ENCODE measurements around the gene TYW1.
"Not testable (repeated sequence)": the region's sequence is repeated elsewhere in the genome, so short reads cannot be mapped to it uniquely, and the experiment has no call there.

Gene TYW1

DNA sequence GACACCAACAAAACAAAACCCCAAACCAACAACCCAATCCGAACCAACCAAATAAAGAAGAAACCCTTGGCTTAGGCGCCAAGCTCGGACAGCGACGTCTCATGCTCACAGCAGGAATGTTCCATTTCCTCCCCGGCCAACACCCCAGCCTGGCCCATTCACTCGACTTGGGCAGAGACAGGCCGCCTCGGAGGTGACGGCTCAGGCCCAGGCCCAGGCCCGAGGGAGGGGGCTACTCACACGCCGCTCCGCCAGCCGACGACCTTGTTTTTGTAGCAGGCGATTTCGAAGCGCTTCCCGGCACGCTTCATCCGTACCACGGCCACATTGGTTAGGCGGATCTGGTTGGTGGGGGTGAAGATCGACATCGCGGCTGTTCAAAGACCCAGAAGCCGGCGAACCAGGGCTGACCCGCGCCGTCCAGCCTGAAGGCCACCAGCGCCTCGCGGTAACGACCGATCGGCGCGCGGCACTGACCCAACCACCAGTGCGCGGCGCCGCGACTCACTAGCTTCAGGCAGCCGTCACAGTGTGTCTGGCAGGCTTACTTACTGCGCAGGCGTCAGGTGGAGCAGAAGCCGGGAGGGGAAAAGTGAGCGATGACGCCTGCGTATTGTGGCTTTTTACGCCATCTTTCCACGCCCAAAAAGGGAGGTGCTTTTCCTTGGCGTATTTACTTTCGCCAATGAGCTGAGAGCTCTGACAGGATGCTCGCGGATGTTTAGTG is 1.4 kb upstream of the TYW1 start, which contains the start of gene SBDS:
SBDS (minus strand) TSS at position 537 of the 727 bp plus-strand sequence; CDS start at position 368, 169 bp downstream.
- peak; percentile 91 to 94 for DNase-seq

DNA sequence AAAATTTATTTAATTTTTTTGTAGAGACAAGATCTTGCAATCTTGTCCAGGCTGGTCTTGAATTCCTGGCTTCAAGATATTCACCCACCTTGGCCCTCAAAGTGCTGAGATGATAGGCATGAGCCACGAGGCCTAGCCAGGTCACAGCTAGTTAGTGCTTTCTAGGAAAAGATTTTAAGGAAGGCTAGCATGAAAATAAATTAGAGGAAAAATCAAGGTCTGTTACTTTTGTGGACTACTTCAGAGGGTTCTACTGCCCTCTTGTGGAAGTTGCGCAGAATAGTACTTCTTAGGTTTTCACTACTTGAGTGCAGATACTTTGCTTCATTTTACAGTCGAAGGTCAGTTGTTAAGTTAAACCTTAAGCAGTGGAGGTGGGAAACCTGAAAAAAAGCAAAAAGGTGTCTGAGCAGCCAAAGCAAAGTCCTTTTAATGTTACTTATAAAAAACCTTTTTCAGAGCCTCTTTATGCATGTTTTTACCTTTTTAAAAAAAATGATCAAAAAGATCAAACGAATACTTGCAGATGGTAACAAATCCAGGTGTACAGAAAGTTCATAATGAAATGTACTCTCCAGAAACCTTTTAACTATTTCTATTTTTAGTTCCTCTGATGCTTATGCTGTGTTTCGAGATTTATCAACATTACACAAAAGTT is 4.1 kb downstream of the TYW1 start:
- DNase-seq: peak; percentile 11 to 21

DNA sequence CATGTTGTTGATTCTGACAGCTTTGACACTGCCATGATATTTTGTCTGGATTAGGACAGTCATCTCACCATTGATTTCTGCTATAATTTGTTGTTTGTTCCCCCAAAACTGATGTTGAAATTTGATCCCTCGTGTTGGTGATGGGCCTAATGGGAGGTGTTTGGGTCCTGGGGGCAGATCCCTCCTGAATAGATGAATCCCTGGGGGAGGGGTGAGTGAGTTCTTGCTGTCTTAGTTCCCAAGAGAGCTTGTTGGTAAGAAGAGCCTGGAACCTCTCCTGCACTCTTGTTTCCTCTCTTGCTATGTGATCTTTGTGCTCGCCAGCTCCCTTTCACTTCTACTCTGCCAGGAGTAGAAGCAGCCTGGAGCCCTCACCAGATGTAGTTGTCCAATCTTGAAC is 7.5 kb downstream of the TYW1 start:
- not testable (repeated sequence) for DNase-seq

DNA sequence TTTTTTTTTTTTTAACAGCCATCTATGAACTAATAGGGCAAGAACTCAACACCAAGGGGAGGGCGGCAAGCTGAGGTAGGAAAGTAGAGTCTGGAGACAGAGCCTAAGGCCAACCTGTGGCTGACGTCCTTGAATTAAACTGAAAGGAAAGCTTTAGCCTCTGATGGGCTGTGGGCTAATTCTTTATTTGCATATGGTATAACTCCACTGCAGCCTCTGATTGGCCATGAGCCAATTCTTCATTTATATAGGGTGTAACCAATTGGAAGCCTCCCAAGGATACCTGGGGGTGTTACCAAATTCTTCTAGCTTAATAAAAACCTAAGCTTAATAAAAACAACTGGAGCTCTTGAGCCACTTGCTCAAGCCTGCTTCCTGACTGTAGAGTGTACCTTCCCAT is 10.3 kb downstream of the TYW1 start:
- DNase-seq: no peak

DNA sequence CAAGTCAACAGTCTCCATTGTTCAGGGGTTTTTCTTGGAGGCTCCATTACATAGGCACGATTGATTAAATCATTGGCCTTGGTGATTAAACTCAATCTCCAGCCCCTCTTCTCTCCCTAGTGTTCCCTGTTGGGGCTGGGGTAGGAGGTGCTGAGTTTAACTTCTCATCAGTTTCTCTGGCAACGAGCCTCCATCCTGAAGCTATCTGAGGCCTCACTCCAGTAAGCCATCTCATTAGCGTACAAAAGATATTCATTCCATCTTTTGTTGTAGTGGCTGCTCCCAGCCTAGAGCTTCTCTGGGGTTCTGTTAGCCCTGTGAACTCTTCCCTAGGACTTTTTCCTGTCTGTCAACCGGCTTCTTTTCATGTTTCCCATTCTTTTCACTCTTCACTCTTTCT is 11.6 kb downstream of the TYW1 start:
- DNase-seq: no peak

DNA sequence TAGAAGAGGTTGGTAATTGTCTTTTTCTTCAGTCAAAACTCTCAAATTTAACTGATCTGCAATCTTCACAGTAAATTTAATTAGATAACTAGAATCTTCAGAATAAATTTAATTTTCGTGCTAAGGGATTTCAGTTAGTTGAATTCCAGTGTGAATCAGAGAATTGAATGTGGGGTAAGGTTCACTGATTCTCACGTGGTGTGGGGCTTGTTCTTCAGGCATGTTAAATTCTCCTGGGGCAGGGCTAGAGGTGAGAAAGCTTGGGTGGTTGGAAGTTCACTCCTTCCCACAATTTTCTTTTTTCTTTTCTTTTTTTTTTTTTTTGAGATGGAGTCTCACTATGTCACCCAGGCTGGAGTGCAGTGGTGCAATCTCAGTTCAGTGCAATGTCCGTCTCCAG is 13.0 kb downstream of the TYW1 start:
- not testable (repeated sequence) for DNase-seq

DNA sequence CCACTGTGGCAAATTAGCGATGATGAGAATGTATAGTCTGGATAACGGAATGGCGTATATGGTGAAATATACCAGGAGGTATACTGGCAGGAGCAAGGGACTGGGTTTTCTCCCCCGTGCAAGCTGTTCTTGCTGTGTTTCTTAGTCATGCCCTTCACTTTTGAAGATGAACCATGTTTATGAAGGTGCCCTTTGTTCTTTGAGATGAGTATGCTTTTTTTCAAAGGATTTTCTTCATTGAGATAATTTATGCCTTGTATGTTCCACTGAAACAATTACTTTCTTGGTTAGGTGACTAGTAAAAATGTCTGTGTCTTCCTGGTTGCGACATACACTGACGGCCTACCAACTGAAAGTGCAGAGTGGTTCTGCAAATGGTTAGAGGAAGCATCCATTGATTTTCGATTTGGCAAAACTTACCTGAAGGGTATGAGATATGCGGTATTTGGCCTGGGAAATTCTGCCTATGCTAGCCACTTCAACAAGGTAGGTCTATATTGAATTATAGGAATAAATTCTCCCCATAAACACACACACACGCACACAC is 17.5 kb downstream of the TYW1 start:
- not testable (repeated sequence) for DNase-seq

DNA sequence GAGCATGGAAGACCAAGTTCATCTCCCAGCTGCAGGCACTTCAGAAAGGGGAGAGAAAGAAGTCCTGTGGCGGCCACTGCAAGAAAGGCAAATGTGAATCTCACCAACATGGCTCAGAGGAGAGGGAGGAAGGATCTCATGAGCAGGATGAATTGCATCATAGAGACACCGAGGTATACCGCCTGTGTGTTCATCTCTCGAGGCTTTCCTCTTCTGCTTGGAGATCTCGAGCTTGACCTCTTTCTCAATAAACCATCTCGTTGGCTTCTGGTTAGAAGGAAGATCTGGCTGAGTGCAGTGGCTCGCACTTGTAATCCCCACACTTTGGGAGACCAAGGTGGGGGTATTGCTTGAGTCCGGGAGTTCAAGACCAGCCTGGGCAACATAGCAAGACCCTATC is 21.3 kb downstream of the TYW1 start:
- not testable (repeated sequence) for DNase-seq

DNA sequence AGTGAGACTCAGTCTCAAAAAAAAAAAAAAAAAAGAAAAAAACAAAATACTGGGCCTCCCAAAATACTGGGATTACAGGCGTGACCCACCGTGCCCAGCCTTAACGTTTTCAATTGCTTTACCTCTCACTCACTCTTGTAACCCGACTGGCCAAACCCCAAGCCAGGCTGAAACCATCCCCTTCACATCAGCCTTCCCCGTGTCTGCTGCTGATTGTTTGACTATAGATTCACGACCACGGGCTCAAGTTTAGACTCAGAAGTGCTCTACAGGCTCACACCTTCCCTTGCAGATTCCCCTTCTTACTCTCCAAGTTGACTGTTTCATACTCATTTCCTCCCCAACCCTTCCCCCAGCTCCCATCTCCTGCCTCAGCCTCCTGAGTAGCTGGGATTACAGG is 22.3 kb downstream of the TYW1 start:
- no peak for DNase-seq

DNA sequence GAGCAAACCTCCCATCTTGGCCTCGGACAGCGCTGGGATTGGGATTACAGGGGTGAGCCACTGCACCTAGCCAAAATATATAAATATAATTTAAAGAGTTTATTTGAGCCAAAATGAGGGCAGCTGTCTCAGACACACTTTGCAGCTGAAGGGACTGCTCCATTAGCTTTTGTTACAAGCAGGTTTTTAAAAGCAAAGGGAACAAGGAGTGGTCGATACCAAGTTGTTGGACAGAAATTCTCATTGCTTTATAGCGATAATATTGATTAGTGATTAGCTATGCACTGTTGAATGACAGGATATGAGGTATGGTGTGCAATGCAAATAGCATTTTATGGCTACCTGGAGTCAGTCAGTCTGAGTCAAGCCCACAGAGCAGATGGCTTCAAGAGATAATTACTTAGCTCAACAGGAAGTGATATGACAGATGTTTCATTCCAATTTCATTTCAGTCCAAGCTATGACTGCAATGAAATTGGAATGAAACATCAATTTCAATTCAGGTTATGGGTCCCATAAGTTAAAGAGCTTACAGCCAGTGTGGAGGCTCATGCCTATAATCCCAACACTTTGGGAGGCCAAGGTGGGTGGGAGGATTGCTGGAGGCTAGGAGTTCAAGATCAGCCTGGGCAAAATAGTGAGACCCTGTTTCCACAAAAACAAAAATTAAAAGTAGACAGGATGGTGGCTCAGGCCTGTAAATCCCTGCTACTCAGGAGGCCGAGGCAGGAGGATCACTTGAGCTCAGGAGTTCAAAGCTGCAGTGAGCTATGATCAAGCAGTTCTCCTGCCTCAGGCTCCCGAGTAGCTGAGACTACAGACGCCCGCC is 23.1 kb downstream of the TYW1 start:
- DNase-seq: no peak

DNA sequence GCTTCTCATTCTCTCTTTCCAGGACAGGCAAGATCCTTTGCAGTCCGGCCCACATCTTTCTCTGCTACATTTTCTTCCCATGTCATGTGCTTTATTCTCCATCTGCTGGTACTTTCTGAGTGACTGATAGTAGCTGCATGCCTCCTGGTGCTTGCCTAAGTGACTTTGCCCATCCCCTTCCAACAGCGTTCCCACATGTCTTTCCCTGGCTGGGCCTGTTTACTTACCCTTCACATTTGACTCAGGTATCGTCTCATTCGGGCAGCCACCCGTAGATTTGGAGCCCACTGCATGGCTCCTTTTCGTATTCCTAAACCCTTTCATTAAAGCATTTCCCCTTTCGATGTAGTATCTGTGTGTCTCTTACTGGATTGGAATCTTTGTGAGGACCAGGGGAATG is 24.6 kb downstream of the TYW1 start:
- no peak for DNase-seq

DNA sequence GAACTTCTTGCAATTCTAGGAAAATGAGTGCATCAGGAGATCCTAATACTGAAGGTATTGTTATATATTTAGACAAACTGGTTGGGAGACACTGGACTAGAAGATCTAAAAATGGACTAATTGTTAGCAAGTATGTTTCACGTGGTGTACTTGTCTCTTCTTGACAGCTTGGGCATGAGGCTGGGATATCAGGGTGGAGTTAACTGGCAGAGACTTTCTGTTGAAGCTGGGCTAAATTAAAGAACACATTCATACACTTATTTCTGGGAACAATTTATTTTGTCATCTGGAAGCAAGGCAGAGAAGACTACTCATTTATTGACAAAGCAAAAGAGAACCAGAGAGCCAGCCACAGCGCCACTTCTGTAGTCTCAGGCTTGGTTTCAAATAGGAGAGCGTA is 25.9 kb downstream of the TYW1 start:
- DNase-seq: no peak

DNA sequence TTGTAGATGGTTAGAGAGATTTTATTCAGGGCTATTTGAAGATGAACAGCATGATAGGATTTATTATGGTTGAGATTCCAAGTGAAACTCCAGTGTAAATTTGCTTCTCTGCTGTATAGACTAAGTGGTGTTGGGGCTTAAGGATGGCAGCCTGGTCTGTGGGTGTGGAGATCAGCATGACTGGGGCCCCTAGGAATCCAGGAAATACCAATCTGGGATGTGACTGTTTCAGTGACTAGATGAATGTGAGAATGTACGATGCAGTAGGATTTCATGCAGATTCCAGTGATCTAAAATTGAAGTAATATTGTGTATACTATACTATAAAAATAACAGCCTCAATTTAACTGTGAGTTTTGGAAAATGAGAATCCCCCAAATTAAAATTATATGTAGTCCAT is 28.8 kb downstream of the TYW1 start:
- not testable (repeated sequence) for DNase-seq

DNA sequence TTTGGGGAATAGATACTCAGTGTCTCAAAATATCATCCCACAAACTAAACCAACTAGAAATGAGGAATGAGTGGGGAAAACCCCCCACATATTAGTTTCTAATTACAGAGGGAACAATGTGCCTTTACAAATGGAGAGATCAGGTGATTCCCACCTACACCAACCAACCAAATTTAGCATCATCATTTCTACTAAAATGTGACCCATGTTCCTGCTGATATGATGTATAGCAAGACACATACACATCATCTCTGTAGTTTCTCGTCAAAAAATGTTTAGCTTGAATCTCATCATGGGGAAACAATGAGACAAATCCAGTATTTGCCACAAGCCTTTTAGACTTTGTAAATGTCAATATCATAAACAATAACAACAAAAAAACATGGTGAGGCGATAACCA is 35.1 kb downstream of the TYW1 start:
- not testable (repeated sequence) for DNase-seq

DNA sequence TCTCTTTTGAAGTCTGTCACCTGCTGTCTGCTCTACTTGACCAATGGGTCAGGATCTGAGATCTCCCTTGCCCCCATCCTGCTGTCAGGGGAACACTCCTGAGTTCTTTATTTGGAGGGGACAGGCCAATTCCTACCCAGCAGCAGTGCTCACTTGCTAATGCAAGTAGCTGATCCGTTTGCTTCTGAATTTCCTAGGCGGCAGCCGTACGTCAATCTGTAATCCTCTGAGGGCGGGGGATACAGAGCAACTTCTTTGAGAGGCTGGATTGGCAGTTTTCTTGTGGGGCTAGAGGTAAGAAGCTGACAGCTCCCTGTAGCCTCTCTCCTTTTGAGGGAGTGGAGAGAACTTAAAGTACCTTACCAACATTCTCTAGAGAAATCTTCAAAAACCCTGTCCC is 36.6 kb downstream of the TYW1 start:
- no peak for DNase-seq

DNA sequence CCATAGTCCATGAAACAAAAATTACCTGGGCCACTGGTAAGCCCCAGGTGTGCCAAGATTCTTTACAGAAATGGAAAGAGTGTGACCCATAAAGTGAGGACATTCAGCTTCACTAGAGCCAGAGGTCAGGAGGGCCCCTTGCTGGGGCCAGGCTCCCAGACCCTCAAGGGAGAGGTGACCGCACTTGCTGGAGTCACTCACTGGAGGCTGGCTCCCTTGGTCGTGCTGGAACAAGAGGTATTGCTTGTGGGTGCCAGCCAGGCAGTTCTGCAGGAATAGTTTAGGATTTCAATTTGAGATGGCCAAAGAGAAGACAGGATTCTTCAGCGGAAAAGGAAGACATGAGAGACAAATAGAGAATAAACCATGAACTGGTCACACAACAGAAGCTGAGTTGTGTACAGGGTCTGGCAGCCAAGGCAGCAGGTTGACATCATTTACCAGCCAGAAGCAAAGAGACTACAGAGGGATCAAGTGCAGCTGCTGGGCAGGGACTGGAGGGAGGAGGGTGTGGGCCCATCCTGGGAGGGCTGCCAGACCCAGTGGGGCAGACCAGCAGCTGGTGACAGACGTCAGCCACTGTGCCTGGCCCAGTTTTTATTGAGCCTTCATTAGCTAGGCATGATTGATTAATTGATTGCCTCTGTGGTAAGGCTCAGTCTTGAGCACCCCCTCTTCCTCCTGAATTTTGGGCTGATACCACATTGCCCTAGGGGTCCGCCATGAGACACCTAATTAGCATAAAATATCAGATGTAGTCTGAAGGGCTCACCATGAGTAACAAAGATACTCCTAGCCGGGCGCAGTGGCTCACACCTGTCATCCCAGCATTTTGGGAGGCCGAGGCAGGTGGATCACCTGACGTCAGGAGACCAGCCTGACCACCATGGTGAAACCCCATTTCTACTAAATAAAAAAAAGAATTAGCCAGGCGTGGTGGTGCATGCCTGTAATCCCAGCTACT is 40.1 kb downstream of the TYW1 start:
- not testable (repeated sequence) for DNase-seq

DNA sequence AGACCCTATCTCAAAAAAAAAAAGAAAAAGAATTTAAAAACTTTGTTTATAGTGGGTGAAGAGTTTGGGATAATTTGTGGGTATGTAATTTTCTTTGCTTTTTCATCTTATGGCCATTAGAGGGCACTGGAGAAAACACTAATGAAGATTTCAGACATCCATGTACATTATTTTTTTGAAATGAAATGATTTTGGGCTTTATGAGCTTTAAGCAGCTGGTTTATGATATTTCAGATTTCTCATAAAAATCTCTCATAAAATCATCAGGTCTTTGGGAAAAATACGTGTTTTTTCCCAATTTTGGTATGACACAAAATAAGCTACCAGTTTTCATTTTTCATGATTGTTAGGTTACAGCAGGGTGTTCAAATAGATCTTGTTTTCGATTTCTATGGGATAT is 44.2 kb downstream of the TYW1 start:
- not testable (repeated sequence) for DNase-seq

DNA sequence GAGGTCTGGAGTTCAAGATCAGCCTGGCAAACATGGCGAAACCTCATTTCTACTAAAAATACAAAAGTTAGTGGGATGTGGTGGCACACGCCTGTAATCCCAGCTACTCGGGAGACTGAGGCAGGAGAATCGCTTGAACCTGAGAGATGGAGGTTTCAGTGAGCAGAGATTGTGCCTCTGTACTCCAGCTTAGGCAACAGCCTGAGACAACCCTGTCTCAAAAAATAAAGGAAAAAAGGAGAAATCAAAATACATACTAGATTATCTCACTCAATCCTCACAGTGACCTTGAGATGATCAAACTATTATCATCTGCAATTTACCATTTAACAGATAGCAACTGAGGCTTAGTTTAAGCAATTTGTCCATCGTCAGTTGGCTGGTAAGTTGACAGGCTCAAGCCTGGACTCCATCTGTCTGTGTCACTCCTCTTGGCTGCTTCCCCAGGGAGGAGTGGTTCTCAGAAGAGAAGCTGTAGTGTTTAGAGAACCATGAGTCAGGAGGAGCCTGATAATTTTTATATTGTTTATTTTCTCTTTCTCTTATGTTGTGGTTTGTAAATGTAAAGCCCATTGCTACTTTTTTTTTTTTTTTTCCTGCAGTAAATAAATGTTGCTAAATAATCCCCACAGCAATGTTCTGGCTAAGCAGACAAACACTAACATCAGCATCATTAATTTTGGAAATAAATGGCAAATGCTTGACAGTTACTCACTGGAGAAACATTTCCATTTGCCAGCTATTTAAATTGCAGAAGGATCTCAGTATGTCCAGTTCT is 46.3 kb downstream of the TYW1 start:
- not testable (repeated sequence) for DNase-seq

DNA sequence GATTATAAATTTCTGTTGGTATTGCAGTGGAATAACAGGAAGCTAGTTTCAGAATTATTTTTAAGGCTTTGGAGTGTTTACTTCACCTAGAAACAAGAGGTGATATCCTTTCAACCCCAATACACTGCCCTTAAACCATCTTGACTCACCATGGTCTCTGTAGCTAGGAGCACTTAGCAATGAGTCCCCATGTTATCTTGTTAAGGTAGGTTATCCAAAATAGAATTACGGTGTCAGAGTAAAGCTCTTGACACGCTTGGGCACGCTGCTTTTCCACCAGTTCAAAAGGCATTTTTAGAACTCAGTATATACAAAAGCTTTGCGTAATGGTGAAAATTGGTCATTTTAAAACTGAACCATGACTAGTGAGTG is 46.9 kb downstream of the TYW1 start:
- not testable (repeated sequence) for DNase-seq

DNA sequence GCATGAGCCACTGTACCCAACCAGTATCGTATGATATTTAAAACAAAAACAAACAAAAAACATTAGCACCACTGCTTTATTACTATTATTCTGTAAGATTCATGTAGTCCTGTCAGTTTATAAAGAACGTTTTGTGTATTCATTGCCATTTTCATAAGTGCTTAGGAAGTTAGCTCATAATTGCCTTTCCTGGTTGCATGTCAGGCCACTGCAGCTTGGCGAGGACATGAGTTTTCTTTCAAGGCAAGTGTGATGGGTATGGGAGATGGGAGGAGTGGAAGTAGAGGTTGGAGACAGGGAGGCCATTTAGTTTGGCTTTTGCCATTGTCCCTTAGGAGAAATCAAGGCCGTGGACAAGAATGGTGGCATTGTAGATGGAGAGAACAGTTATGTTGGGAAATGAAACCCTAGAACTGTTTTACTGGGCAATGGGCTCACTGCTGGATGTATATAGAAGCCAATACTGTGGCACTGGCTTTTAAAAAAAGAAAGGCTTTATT is 48.9 kb downstream of the TYW1 start:
- no peak for DNase-seq

DNA sequence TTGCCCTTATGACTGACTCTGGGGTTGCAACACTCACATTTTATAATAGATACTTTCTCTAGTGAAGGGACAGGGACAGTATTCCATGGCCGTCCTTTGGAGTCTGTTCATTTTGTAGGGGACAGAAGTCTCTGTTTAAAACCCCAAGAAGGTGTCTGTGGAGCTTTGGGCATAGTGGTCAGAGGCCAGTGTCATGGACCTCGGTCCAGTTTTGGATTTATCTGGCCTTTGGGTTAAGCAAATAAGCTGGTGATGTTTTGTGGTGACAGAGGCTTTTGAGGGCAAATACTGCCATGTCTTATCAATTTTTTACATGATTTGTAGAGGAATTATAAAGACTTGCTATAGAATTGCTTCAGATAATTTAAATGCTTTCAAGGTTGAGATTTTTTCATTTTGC is 50.2 kb downstream of the TYW1 start:
- not testable (repeated sequence) for DNase-seq
